ENCODE results near the gene C16orf86.

Gene C16orf86

DNA sequence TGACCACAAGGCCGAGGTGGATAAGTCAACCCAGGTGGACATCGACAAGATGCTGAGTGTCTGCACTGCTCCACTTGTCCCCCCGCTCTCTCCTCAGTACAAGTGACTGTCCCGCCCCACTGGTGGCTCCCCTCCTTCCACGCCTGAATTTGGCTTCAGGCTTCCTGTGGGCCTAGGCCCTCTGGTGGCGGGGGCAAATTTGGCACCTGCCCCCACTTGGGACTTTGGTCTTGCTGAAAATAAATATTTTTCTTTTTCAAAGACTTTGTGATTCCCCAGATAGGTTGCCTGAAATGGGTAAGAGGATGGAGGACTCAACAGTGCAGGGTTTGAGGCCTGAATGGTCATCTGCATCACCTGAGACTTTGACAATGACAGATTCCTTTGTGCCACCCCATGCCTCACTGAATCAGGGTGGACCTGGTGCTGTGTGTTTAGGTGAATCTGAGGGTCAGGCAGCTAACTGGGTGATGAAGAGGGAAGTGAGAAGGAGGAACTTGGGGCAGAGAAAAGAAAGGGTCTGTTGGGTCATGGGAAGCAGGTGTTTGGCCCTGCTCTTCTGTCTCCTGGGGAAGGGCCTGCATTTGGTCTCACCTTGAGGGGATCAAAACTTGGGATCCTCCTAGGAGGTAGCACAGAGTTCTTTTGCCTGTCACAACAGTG lies 2.0 kb downstream of the C16orf86 start:
- intact Hi-C loops (cut with DNase I; ENCODE audit: low total_unique reads) = loop anchor here (2.0 to 5.0 kb wide), 3 partner anchors 121 to 148 kb away; partner anchors contain the start of genes RANBP10 and TSNAXIP1

DNA sequence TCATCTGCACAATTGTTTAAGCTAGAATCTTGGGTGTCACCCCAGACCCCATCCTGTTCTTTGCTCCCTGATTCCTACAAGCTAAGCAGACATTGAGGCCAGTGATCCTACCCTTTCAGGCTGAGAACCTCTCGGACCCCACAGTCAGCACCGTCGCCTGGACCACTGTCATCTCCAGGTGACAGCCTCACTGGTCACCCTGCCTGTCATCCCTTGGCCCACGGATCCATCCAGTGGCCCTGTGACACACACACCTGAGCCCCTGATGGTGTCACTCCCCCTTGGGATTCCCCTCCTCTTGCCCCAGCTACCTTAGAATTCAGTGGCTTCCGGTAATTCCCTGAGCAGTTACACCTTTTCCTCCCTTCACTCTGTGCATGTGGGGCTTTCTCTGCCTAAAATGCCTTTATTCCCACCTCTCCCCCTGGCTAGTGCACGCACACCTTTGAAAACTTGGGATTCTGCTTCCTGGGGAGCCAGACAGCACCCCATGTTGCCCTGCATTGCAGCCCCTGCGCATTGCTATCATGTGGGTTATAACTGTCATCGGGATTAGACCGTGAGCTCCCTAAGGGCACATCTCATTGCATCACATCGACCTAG lies 3.0 kb downstream of the C16orf86 start:
- no peak overlapping the region for H3K4me3 ChIP-seq
- TF ChIP-seq, protein P1, sequence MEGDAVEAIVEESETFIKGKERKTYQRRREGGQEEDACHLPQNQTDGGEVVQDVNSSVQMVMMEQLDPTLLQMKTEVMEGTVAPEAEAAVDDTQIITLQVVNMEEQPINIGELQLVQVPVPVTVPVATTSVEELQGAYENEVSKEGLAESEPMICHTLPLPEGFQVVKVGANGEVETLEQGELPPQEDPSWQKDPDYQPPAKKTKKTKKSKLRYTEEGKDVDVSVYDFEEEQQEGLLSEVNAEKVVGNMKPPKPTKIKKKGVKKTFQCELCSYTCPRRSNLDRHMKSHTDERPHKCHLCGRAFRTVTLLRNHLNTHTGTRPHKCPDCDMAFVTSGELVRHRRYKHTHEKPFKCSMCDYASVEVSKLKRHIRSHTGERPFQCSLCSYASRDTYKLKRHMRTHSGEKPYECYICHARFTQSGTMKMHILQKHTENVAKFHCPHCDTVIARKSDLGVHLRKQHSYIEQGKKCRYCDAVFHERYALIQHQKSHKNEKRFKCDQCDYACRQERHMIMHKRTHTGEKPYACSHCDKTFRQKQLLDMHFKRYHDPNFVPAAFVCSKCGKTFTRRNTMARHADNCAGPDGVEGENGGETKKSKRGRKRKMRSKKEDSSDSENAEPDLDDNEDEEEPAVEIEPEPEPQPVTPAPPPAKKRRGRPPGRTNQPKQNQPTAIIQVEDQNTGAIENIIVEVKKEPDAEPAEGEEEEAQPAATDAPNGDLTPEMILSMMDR (IDR thresholded peaks at IDR 0.05) = no peak
- DNase-seq = no peak
- peaks cover 0 to 48% (median 27%) of the 10 kb centered on the region in 4 donors for H3K4me1 ChIP-seq
- peaks cover 0 to 6% (median 0%) of the 10 kb centered on the region in 3 donors for H3K36me3 ChIP-seq
- intact Hi-C loops (cut with DNase I; ENCODE audit: low total_unique reads) = loop anchor here (2.0 to 10.0 kb wide), 5 partner anchors 53 to 255 kb away; partner anchors contain the start of genes RANBP10 and TSNAXIP1
- no peaks in the 10 kb centered on the region for H3K27me3 ChIP-seq
- H3K27ac ChIP-seq = no peak overlapping the region
- H3K9me3 ChIP-seq = no peaks in the 10 kb centered on the region

More for the DNA sequence above, 2.0 kb downstream of the C16orf86 start:
- Histone ChIP-seq H3K27ac (peak overlapping the region in 1 of 2 donors; percentile 95), H3K4me3 (no peak overlapping the region), H3K4me1 (peaks cover 0 to 38% (median 23%) of the 10 kb centered on the region in 4 donors), H3K9me3 (no peaks in the 10 kb centered on the region), H3K27me3 (no peaks in the 10 kb centered on the region), H3K36me3 (peaks cover 0 to 10% (median 0%) of the 10 kb centered on the region in 3 donors)
- TF ChIP-seq, protein P1 (IDR thresholded peaks at IDR 0.05) = no peak
- DNase-seq = no peak

DNA sequence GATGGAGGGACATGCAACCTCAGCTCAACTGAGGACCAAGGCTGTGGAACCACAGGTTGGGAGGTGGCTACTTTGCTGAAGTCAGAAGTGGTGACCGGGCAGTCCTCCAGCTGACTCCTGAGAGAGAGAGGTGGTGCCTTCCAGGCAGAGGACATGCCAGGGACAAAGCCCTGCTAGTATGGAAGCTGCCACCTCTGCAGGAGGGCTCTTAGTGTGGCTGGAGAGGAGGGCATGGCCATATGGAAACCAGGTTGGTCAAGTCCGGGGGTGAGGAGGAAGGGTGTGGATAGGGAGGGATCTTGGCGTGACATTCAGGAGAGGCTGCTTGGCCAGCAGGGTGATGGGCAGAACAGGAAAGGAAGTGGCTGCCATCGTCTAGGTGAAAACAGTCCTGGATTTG lies 5.7 kb downstream of the C16orf86 start:
- intact Hi-C loops (cut with DNase I; ENCODE audit: low total_unique reads) = loop anchor here (5.0 to 10.0 kb wide), 2 partner anchors 50 to 252 kb away; no protein-coding TSS in a partner anchor
- TF ChIP-seq, protein P1 (IDR thresholded peaks at IDR 0.05) = no peak
- no peak overlapping the region for H3K27ac ChIP-seq
- H3K9me3 ChIP-seq = no peaks in the 10 kb centered on the region
- H3K36me3 ChIP-seq = peaks cover 0 to 14% (median 6%) of the 10 kb centered on the region in 3 donors
- no peak overlapping the region for H3K4me3 ChIP-seq
- H3K27me3 ChIP-seq = no peaks in the 10 kb centered on the region
- peaks cover 0 to 45% (median 11%) of the 10 kb centered on the region in 4 donors for H3K4me1 ChIP-seq
- DNase-seq = peak in 1 of 2 donors; percentile 47

DNA sequence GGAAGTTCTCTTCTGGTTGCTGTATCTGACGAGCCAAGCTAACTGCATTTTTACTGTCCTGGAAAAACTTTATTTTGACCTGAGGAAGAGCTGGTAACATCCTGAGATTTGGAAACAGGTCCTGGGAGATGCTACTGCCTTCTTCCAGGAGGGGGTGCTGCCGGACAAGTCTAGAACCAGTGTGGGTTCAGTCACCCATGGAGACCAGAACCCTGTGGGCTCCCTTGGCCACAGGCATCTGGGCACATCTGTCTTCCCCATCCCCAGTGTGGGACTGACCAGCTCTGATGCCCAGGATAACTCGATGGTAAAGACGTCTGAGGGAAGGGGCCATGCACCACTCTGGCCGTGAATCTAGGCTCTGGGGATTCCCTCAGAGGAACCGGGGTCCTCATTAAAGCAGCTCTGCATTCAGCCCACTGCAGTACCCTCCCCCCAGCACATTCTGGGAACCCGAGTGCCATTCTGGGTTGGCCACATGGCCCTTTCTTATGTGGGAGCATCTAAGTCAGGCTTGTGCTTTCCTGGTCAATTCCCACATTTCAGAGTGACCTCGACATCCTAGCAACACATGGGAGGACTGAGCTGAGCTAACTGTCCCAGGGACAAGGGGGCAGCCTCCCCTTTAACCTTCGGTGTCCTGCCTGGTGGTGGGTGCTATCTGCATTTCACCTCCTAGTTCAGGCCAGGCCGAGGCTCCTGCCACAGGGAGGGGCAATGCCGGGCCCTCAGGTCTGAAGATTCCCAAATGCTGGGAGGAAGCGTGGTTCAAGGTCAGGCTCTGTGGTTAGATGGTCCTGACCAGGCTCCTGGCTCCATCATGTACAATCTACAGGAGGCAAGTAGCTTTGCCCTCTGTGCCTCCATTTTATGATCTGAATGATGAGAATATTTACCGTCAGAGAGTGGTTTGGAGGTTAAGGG lies 6.4 kb downstream of the C16orf86 start:
- DNase-seq = peak in 1 of 2 donors; percentile 58
- H3K4me3 ChIP-seq = no peak overlapping the region
- TF ChIP-seq, protein P1 (IDR thresholded peaks at IDR 0.05) = peak; percentile 52 to 54
- peaks cover 0 to 14% (median 6%) of the 10 kb centered on the region in 3 donors for H3K36me3 ChIP-seq
- H3K27ac ChIP-seq = peak overlapping the region in 1 of 2 donors; percentile 32
- H3K4me1 ChIP-seq = peaks cover 0 to 38% (median 6%) of the 10 kb centered on the region in 4 donors
- no peaks in the 10 kb centered on the region for H3K9me3 ChIP-seq
- intact Hi-C loops (cut with DNase I; ENCODE audit: low total_unique reads) = loop anchor here (5.0 to 10.0 kb wide), 2 partner anchors 49 to 252 kb away; no protein-coding TSS in a partner anchor
- no peaks in the 10 kb centered on the region for H3K27me3 ChIP-seq

All from tibial artery (tissue), 4 donors.